Measurements from ENCODE around the gene PLXDC1.
A peak's percentile ranks its signal among the peaks of the same experiment; 100 is the strongest.
"Not testable (repeated sequence)": the region's sequence is repeated elsewhere in the genome, so short reads cannot be mapped to it uniquely, and the experiment has no call there.

The PLXDC1 gene

GRCh38 chr17:39151943-39152818 lies 744 bp upstream of the PLXDC1 start:
- DNase-seq: peak; percentile 36

- no peak for DNase-seq
These were observed 665 bp downstream of the PLXDC1 start for GRCh38 chr17:39150795-39151149.

- no peak for DNase-seq
These were observed 1.3 kb downstream of the PLXDC1 start for GRCh38 chr17:39150104-39150634.

- DNase-seq: no peak
These were observed 3.9 kb downstream of the PLXDC1 start for GRCh38 chr17:39147221-39148185.

GRCh38 chr17:39146273-39146672 lies 5.2 kb downstream of the PLXDC1 start:
- no peak for DNase-seq

GRCh38 chr17:39145143-39145542 lies 6.3 kb downstream of the PLXDC1 start:
- no peak for DNase-seq

- DNase-seq: peak; percentile 98
These were observed 7.0 kb downstream of the PLXDC1 start for GRCh38 chr17:39144416-39144840.

GRCh38 chr17:39143552-39144093 lies 7.8 kb downstream of the PLXDC1 start:
- DNase-seq: no peak

- no peak for DNase-seq
These were observed 9.3 kb downstream of the PLXDC1 start for GRCh38 chr17:39141915-39142664.

- no peak for DNase-seq
These were observed 10.1 kb downstream of the PLXDC1 start for GRCh38 chr17:39141294-39141693.

GRCh38 chr17:39139561-39139960 lies 11.9 kb downstream of the PLXDC1 start:
- no peak for DNase-seq

- DNase-seq: no peak
These were observed 12.3 kb downstream of the PLXDC1 start for GRCh38 chr17:39139161-39139511.

- DNase-seq: no peak
These were observed 12.8 kb downstream of the PLXDC1 start for GRCh38 chr17:39138431-39139160.

- DNase-seq: no peak
These were observed 16.6 kb downstream of the PLXDC1 start for GRCh38 chr17:39134878-39135277.

- no peak for DNase-seq
These were observed 19.2 kb downstream of the PLXDC1 start for GRCh38 chr17:39132192-39132610.

- DNase-seq: no peak
These were observed 19.8 kb downstream of the PLXDC1 start for GRCh38 chr17:39131616-39132015.

- no peak for DNase-seq
These were observed 21.2 kb downstream of the PLXDC1 start for GRCh38 chr17:39130205-39130604.

GRCh38 chr17:39129544-39129943 lies 21.9 kb downstream of the PLXDC1 start:
- DNase-seq: not testable (repeated sequence)

GRCh38 chr17:39126436-39126835 lies 25.0 kb downstream of the PLXDC1 start:
- no peak for DNase-seq

GRCh38 chr17:39125143-39125875 lies 26.1 kb downstream of the PLXDC1 start:
- no peak for DNase-seq

GRCh38 chr17:39123627-39124026 lies 27.8 kb downstream of the PLXDC1 start:
- DNase-seq: no peak

Data from NCI-H774 (cell line).